HPDE6-E6E7 (cell line): ENCODE results near the gene DDX5.
"Not testable (repeated sequence)": the region's sequence is repeated elsewhere in the genome, so short reads cannot be mapped to it uniquely, and the experiment has no call there.

Source experiments
- DNase-seq: peaks from one replicate; pipeline ENCODE4 v3.0.0; 2011; ENCODE audit warnings: missing footprints; ENCODE audit errors: extremely low spot score

Gene DDX5

DNA sequence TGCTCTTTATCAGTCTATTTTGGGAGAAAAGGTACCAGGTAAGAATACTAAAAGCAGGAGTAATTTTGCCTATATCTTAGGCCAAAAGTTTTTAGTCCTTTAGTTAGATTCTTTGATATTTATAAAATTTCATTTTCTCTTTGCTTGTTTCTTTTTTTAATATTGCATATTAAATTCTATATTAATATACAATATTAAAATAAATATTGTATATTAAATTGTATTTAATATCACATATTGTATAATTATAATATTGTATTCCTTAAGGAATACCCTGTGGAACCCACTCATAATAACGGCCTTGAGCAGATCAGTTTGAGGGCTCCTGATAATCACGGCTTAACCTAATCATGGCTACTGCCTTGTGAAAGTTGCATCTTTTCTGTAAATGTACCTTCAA is 2.6 kb upstream of the DDX5 start:
- DNase-seq, result no peak

DNA sequence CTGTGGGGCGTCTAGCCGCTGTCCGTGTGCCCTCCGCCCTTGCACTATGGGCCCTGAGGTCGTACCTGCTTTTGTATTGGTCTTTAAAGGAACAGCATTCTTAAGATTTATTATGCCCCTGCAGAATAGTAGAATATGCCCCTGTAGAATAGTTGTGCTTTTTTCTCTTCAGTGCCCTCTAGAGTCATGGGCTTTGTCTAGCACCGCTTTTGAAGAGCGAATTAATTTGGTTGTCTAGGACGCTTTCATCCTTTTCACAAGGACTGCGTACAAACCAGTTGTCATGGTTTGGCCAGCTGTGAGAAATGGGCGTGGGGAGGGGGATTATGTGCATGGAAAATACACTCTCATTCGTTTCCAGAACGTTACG is 1.3 kb upstream of the DDX5 start:
- DNase-seq, result peak; percentile 65

DNA sequence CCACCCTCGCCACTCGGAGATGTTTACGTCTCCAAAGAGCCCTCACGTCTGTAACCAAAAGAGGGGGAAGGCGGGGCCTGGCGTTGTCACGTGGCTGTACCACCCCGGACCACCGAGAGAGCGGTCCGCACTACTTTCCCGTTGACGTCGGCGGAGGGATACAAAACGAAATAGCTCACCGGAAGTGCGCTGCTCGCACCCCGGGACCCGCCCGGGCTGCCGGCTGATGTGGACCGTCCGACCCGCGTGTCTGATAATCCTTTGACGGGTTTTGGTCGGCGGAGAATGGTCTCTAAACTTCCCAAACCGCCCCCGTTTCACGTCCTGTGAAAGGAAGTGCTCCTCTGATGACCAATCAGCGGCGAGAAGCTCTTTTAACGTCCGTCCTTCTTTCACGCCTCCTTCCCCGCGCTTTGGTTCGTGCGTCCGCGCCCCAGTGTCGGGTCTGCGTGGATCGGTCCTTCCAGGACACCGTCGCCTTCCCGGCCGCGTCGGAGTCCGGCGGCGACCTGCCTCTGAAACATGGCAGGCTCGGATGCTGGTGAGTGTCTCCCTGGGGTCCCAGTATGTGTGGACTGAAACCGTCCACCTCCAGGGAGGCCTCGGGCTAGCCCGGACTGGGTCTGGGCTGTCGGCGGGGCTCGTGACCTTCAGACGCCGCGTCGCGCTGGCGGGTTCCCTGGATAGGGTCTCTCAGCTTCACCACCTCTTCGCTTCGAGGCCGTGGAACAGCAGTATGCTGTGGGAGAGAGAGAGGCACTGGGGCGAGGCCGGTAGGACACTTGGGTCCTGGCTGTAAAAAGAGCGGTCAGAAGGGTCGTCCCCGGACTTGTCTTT is 705 bp upstream of the DDX5 start, which contains the start of gene CEP95:
Gene CEP95 (plus strand): TSS at position 402 of the 837 bp plus-strand sequence. CDS start 121 bp downstream, at position 523.
- DNase-seq, result peak; percentile 75

DNA sequence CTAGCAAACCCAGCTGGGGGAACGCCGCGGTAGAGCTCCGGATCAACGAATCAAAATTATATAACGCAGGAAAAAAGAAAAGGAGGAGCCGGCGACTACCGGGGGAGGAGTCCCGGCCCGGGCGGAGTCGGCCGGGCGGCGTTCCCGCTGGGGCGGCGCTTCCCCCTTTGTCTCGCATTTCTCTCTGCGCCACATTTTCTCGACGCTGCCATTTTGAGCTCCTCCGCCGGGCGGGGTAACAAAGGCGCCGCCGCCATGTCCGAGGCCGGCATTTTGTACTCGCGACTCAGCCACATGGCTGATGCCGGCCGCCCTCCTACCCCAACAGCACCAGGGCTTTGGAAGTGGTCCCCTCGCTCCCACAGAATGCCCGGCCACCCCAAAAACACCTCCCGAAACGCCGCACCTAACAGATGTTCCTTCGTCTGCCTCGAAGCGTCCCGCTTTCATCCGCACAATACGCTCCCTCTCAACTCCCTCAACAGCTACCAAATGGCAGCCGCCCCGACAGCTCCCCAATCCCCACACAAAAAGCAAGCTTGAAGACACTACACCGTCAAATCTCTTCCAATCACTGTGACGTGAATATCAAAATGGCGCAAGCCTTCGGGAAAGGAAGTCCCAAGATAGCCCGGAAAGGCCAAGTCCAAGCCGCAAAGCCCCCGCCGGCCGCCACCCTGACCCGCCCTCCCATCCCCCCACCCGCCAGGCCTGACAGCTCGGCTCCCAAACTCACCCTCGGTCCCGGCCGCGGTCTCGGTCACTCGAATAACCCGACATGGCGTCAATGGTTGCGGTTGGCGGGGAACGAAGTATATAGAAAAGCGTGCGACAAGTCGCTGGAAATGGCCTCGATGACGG is 519 bp downstream of the DDX5 start:
- no peak for DNase-seq

DNA sequence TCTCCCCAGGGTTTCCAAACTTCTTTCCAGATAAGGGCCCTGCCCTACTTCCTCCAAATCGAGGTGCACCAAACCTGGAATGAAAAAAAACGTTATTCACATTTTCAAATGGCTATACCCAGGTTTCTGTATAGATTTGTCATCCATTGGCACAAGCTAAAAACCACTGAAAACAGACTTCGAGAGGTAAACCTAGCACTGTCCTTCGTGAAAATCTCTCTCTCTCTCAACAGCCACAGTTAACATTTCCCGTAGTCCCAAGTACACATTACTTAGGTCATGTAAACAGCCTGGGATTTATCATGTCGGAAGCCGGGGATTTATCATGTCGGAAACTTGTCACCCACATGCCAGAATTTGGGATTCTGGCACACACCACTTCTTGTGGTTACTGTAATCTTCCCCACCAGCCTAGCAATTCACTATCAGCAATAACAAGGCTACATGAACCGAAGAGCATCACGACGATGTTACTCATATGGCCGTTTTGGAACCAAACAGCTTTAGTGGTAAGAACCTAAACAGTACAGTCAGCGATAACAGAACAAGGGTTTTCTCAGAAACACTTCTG is 1.2 kb downstream of the DDX5 start:
- no peak for DNase-seq

DNA sequence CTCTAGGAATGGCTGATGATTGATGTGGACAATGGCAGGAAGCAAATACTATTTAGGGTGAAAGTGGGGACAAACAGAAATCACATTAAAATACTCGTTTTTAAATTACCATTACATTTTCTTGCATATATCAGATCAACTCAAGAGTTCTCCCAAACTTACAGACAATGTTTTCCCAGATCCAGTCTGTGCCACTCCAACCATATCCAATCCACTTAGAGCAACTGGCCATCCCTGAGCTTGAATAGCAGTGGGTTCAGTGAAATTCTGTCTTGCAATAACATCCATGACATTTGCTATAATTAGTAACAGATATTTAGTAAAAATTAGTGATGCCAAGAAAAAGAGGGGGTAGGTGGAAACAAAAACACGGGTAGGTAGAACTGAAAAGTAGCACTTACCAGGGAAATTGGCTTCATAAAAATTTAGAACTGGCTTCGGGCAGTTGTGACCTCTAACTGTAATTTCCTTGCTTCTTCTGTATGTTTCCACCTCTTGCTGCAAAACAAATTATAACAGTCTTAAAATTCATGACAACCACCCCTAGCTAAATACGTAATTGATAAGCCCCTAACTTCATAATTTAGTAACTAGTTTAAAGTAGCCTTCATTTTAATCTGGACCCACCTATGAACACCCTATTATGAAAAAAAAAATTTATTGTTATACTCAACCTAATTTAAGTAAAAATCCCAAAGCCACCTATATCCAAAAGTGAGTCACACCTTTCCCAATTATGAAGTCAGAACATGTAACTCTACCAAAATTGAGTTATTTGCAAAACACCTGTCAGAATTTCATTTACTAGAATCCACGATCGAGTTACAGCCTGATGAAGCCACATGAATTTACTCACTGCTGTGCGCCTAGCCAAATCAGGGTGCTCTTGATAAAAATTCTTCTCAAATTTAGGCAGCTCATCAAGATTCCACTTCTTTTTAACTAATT is 2.0 kb downstream of the DDX5 start:
- DNase-seq, result no peak

DNA sequence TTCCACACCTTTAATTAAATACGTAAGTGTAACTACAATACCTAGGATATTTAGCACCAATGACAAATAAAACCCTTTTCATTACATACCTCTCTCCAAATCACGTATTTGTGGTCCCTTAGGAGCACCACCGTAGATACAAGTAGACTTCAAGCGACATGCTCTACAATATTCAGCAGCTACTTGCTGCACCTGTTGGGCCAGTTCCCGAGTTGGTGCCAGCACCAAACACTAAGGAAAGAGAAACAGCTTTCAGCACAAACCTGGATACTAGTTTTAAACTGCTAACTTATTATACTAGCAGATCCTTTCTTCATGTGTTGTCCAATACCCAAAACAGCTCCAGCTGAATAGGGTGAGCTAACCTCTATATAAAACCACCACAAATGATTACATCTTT is 2.7 kb downstream of the DDX5 start:
- DNase-seq, result no peak

DNA sequence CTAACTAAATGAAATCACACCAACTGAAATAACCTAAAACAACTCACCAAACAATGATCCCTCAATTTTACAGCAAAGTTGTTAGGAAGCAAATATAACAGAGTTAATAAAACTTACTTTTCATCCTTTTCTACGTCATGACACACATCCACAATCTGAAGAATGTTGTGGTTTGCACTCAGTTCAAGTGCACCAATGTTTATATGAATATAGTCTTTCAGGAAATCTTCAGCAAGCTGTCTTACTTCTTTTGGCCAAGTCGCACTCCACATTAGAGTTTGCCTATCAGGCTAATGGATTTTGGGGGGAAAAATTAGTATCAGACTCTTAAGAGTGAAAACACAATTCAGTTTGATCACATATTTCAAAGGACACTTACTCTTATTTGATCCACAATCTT is 3.3 kb downstream of the DDX5 start:
- no peak for DNase-seq

DNA sequence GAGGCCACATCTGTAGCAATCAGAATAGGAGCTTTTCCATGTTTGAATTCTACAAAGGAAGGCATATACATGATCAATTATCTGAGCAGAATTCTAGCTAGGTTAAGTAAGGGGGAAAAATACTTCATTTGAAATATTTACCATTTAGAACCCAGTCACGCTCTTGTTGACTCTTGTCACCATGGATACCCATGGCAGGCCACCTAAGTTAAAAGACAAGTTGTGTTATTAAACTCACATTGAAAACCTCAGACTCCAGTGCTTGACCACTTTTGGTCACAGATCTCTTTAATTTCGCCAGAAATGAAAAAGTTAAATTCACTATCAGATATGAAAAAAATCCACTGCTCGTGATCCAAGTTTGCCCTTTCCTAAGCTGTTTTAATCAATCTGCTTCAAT is 4.1 kb downstream of the DDX5 start:
- no peak for DNase-seq

DNA sequence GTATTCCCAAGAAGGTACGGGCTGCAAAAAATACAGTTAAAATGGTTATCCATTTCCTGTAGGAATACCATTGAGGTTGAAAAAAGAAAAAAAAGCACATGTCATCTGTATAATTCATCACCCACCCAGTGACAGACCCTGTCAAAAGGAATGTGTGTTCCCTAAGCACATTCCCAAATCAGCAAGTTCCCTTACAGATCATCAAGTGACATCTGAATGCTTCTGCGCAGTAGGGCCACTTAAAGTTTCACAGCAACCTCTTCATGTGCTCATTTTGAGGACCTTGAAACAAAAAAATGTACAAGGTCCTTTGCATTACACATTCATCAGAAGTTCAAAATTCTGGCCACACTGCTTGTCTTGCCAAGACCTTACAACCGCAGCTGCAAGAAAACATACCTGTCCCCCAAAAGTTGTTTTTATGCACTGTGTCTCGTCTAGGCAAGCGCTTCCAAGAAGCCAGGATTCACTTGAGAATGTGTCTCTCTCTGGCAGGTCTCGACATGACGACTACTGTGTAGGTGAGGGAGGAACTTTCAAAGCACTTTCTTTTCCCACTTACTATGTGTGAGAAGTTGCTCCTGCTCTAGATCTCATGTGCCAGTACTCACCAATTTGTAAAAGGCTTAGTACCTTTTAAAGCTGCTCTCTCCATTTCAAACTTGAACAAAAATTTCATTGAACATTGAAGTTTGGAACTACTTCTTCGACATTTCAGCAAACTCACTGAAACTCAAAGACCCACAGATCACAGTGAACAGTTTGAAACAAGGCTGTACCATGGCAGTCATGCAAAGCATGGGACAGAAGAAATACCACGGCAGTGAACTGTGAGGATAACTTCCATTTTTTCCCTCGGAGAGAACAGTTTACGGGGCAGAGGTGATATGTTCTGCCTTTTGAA is 5.0 kb downstream of the DDX5 start:
- no peak for DNase-seq

DNA sequence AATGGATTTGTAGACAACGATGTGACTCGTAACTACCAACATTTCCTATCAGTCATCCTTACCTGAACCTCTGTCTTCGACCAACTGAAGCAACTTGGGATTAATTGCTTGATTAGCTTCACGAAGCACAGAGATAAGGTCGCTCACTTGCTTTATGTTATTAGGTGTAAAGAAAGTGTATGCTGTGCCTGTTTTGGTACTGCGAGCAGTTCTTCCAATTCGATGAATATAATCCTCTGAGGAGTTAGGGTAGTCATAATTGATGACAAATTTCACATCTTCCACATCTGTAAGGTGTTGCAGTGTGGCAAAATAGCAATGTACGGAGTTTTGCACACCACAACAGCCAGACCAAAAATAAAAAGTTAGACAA is 5.6 kb downstream of the DDX5 start:
- DNase-seq, result no peak

DNA sequence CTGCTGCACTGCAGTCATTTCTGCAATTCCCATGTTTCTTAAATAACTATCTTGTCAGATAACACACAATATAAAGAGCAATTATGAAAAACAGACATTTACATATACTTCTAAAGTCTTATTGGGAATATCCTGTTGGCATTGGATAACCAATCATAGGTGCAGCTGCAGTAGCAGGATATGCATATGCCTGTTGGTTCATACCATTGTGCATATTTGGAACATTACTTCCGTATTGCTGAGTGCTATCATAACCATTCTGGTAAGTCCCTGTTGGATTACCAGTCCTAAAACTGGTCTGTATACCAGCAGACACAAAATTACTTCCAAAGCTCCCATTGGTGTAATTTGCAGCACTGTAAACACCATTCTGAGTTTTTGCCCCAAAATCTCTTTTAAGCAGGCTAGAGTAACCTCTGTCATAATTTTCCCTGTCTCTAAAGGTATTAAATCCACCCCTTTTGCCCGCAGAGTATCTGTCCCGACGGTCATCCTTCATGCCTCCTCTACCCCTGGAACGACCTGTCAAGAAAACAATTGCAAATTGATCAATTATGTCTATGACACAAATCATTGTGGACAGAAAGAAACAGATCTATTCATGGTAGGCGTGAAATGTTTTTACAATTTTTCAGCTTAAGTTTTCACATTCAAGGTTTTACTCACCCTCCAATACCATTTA is 6.1 kb downstream of the DDX5 start:
- DNase-seq, result no peak

DNA sequence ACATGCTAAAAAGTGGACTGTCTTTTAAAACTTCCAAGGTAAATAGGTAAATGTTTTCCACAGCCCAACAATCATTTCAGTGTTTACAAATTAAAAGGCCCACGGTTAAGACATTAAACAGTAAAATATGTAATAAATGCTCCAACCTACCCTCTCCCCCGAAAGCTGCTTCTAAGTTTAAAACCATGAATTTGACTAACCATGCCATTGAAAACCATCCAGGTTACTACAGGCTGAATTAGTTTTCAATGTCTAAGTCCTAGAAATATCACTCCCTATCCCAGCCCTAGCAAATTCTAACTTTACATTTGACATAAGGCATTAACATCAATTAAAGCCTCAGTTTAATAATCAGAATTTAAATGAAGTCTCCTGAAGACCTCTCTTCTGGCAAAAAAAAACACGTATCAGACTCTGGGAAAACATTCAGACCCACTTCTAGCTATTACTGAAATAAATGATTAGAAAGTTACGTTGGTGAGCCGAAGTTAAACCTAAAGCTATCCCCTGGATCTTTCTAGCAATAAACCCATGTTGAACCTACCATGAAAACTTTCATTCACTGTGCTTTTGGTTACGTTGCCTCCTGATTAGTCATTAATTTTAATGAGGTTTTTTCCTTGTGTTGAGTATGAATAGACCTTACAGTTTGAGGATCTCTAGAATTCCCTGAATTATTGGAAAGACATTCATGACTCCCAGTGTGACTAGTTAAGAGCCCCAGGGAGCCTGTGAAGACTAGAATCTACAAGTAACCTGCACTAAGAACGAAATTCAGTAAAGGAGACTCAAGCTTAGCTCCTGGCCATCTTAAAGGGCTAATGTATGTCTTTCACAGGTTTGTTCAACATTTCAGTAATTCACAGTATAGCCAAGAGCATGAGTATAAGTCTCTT is 7.5 kb downstream of the DDX5 start:
- no peak for DNase-seq

DNA sequence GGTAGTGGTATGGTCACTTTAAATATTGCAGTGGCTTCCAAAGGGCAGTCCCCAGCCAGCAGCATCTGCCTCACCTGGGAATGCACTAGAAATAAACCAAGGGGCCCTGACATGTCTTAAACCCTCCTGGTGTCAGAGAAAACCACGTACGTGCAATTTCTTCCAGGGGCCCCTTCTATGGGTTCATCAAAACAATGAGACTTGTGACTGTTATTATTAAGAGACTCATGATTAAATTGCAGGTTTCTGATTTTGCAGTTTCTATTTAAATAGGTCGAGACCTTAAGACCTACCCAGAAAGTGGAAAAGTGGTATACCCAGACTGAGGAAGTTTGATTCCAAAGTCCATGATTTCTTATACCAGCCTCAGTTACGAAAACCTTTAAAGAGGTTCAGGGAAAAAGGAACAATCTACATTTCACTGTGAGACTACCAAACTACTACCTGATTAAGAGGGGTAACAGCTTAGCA is 8.5 kb downstream of the DDX5 start:
- no peak for DNase-seq

DNA sequence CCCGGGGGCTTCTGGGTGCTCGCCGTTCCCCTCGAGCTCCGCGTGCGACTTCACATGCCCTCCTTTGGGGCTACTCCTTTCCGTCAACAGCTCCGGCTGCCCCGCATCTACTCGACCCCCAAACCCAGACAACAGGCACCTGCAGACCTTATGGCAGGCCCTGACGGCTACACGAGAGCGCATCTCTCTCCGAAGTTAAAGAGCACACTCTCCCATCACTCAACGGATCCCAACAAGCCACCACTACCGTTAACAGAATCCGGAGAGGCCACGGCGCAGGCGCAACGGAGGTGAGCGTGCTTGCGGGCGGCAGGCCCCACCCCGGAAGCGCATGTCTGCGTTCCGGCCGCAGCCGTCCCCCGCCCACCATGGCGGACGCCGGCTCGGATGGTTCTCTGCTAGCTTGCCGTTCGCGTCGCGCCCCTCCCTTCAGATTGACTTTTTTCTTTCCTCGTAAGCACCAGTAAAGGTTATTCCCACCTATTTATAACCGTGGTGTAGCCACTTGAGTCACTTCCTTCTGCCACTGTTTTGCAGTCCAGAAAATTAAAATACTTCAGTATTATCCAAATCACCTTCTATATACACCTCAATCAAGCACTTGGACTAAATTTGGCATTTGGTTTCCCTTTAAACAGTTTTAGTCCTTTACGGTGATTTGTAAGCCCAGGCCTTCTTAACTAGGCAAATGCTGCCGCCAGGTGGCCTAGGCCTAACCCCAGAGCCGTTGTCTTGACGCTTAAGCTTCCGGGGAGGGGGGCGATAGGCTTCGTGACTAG is 9.1 kb downstream of the DDX5 start, which contains the start of gene POLG2:
Gene POLG2 (minus strand): TSS at position 269 of the 779 bp plus-strand sequence. CDS start 86 bp downstream, at position 183.
- DNase-seq, result peak; percentile 93

DNA sequence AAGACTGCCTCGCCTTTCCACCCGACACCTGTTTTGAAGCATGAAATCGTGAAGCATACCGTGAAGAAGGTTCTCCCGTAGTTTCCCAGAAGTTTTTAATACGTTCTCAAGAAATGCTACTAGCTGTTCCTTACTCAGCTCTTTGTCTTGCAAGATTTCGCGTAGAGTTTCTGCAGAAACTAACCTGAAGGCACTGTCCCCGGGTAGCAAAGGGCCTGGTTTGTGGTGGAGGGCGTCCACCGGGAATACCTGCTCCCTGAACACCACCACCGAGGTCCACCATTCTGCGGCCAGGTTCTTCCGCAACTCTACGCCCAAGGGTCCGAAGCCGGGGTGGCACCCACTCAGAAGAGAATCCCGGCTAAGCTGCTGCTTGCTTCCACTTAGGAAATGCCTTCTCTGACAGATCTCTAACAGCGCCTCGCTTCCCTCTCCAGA is 9.7 kb downstream of the DDX5 start:
- DNase-seq, result no peak

DNA sequence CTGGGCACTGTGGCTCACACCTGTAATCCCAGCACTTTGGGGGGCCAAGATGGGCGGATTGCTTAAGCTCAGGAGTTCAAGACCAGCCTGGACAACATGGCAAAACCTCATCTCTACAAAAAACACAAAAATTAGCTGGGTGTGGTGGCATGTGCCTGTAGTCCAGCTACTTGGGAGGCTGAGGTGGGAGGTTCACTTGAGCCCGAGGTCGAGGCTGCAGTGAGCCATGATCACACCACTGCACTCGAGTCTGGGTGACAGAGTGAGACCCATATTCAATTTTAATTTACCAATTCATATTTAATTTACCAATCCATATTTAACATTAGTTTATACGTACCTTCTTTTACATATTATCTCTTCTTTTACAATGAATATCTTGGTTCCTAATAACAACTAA is 10.8 kb downstream of the DDX5 start:
- DNase-seq, result not testable (repeated sequence)

DNA sequence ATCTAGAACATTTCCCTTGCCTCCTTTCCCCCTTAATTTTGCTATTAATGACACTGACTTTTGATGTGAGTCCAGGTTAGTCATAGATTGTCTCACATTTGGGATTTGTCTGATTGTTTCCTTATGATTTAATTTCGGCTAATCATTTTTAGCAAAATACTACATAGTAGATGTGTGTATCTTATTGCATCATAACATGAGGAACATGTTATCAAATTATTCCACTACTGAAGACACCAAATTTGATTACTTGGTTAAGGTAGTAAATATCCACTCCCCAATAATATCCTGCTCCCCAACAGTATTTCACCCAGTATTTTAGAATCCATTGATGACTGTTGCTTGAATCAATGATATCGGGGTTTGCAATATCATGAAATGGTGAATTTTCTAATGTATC is 12.0 kb downstream of the DDX5 start:
- DNase-seq, result no peak
